ENCODE measurements around the gene SYNRG. TPM values are rescaled to one million over a fixed set of nuclear protein-coding genes. Genes with fewer than 3 reads are reported as not detected.
"Not testable (repeated sequence)": the region's sequence is repeated elsewhere in the genome, so short reads cannot be mapped to it uniquely, and the experiment has no call there.

Gene SYNRG
- polyA plus RNA-seq, 1 of the 3 experiments (the other 2 are of a cell fraction) = 8.9 TPM

DNA sequence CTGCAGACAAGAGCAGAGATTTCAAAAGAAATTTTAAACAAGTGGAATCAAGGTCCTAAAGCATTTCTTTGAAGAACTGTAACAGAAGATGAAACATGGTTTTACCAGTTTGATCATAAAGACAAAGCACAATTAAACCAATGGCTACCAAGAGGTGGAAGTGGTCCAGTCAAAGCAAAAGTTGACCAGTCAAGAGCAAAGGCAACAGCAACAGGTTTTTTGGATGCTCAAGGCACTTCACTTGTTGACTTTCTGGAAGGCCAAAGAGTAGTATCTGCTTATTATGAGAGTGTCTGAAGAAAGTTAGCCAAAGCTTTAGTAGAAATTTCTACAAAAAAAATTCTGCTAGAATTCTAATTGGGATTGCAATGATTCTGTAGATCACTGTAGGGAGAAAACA, 28.7 kb upstream of the SYNRG start:
- no peak overlapping the region for H3K4me2 ChIP-seq
- H3K27ac ChIP-seq (ENCODE audit: low read depth in 2 of 2, low read length in 1 of 2) = no peak overlapping the region
- CTCF ChIA-PET = interaction anchor here (1.1 kb wide), 1 partner anchor 12 kb away, joined by 3 read pairs; no protein-coding TSS in a partner anchor
- no peaks in the 10 kb centered on the region for H3K27me3 ChIP-seq (ENCODE audit: insufficient read depth)
- no peaks in the 10 kb centered on the region for H3K9me3 ChIP-seq
- no peak for DNase-seq
- peaks cover 0 to 5% of the 10 kb centered on the region in 2 experiments; a peak in 2 of 4 replicates for H3K4me1 ChIP-seq (ENCODE audit: control insufficient read depth in 1 of 2, insufficient read depth in 2 of 2, low read depth in 1 of 2, low read length in 1 of 2)
- peaks cover 4% of the 10 kb centered on the region for H3F3A ChIP-seq (replicated peaks; ENCODE audit: insufficient read depth)
- H3K4me3 ChIP-seq (ENCODE audit: low read depth in 2 of 2, low read length in 1 of 2) = no peak overlapping the region
- TF ChIP-seq, protein P1, sequence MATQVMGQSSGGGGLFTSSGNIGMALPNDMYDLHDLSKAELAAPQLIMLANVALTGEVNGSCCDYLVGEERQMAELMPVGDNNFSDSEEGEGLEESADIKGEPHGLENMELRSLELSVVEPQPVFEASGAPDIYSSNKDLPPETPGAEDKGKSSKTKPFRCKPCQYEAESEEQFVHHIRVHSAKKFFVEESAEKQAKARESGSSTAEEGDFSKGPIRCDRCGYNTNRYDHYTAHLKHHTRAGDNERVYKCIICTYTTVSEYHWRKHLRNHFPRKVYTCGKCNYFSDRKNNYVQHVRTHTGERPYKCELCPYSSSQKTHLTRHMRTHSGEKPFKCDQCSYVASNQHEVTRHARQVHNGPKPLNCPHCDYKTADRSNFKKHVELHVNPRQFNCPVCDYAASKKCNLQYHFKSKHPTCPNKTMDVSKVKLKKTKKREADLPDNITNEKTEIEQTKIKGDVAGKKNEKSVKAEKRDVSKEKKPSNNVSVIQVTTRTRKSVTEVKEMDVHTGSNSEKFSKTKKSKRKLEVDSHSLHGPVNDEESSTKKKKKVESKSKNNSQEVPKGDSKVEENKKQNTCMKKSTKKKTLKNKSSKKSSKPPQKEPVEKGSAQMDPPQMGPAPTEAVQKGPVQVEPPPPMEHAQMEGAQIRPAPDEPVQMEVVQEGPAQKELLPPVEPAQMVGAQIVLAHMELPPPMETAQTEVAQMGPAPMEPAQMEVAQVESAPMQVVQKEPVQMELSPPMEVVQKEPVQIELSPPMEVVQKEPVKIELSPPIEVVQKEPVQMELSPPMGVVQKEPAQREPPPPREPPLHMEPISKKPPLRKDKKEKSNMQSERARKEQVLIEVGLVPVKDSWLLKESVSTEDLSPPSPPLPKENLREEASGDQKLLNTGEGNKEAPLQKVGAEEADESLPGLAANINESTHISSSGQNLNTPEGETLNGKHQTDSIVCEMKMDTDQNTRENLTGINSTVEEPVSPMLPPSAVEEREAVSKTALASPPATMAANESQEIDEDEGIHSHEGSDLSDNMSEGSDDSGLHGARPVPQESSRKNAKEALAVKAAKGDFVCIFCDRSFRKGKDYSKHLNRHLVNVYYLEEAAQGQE (IDR thresholded peaks at IDR 0.05; ENCODE audit: low read depth, low read length) = no peak
- no peak for TF ChIP-seq POLR2AphosphoS5 (IDR thresholded peaks at IDR 0.05; ENCODE audit: low read depth, low read length)
- TF ChIP-seq SMC3 (IDR thresholded peaks at IDR 0.05; ENCODE audit: low read depth, low read length) = no peak
- no peak for TF ChIP-seq NRF1 (IDR thresholded peaks at IDR 0.05; ENCODE audit: low read depth, low read length)
- TF ChIP-seq RXRA (IDR thresholded peaks at IDR 0.05; ENCODE audit: borderline replicate concordance, low read depth) = no peak
- TF ChIP-seq, protein P2, sequence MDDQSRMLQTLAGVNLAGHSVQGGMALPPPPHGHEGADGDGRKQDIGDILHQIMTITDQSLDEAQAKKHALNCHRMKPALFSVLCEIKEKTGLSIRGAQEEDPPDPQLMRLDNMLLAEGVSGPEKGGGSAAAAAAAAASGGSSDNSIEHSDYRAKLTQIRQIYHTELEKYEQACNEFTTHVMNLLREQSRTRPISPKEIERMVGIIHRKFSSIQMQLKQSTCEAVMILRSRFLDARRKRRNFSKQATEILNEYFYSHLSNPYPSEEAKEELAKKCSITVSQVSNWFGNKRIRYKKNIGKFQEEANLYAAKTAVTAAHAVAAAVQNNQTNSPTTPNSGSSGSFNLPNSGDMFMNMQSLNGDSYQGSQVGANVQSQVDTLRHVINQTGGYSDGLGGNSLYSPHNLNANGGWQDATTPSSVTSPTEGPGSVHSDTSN (IDR thresholded peaks at IDR 0.05) = no peak
- TF ChIP-seq, protein P3, sequence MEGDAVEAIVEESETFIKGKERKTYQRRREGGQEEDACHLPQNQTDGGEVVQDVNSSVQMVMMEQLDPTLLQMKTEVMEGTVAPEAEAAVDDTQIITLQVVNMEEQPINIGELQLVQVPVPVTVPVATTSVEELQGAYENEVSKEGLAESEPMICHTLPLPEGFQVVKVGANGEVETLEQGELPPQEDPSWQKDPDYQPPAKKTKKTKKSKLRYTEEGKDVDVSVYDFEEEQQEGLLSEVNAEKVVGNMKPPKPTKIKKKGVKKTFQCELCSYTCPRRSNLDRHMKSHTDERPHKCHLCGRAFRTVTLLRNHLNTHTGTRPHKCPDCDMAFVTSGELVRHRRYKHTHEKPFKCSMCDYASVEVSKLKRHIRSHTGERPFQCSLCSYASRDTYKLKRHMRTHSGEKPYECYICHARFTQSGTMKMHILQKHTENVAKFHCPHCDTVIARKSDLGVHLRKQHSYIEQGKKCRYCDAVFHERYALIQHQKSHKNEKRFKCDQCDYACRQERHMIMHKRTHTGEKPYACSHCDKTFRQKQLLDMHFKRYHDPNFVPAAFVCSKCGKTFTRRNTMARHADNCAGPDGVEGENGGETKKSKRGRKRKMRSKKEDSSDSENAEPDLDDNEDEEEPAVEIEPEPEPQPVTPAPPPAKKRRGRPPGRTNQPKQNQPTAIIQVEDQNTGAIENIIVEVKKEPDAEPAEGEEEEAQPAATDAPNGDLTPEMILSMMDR (IDR thresholded peaks at IDR 0.05) = no peak
- TF ChIP-seq, protein P4, sequence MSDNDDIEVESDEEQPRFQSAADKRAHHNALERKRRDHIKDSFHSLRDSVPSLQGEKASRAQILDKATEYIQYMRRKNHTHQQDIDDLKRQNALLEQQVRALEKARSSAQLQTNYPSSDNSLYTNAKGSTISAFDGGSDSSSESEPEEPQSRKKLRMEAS (IDR thresholded peaks at IDR 0.05; ENCODE audit: low read depth) = no peak
- H4K20me1 ChIP-seq (ENCODE audit: insufficient read depth) = no peaks in the 10 kb centered on the region
- no peaks in the 10 kb centered on the region for H3K9me2 ChIP-seq
- peaks cover 31 to 63% of the 10 kb centered on the region in 2 experiments for H3K36me3 ChIP-seq (replicated peaks in 1 of 2; ENCODE audit: control insufficient read depth in 1 of 2, insufficient read depth in 2 of 2, low read length in 1 of 2)
- H3K79me2 ChIP-seq (ENCODE audit: insufficient read depth) = peaks cover 95% of the 10 kb centered on the region
- no peak overlapping the region for H3K9ac ChIP-seq
- no peak overlapping the region for H2AFZ ChIP-seq (ENCODE audit: low read depth)
- POLR2A ChIA-PET = no interaction called here

DNA sequence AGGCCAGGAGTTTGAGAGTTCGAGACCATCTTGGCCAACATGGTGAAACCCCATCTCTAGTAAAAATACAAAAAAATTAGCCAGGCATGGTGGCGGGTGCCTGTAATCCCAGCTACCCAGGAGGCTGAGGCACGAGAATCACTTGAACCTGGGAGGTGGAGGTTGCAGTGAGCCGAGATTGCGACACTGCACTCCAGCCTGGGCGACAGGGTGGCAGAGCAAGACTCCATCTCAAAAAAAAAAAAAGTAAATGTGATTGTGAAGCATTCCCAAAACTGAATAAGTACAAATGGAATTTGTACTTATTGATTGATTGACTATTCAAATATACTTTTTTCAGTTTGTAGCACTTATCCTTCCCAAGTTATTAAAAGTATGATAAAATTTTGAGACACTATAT, 7.2 kb upstream of the SYNRG start:
- DNase-seq; H3K4me1 ChIP-seq (ENCODE audit: control insufficient read depth in 1 of 2, insufficient read depth in 2 of 2, low read depth in 1 of 2, low read length in 1 of 2); CTCF ChIA-PET; H2AFZ ChIP-seq (ENCODE audit: low read depth); H3K27ac ChIP-seq (ENCODE audit: low read depth in 2 of 2, low read length in 1 of 2); POLR2A ChIA-PET; H3K9ac ChIP-seq; H3K4me2 ChIP-seq; H3K79me2 ChIP-seq (ENCODE audit: insufficient read depth); H4K20me1 ChIP-seq (ENCODE audit: insufficient read depth); H3K9me3 ChIP-seq; H3K4me3 ChIP-seq (ENCODE audit: low read depth in 2 of 2, low read length in 1 of 2); H3K27me3 ChIP-seq (ENCODE audit: insufficient read depth); H3K9me2 ChIP-seq: not testable (repeated sequence)
- H3F3A ChIP-seq (replicated peaks; ENCODE audit: insufficient read depth) = peaks cover 20% of the 10 kb centered on the region
- WGBS (ENCODE audit: low lambda C conversion rate) = 97% methylated on average over 6 of the region's 6 CpGs
- peaks cover 63 to 83% of the 10 kb centered on the region in 2 experiments for H3K36me3 ChIP-seq (replicated peaks in 1 of 2; ENCODE audit: control insufficient read depth in 1 of 2, insufficient read depth in 2 of 2, low read length in 1 of 2)

All from SK-N-SH (cell line).